NCI-H2171 treated with DMSO at 0.1 percent for 48 hours (cell line): ENCODE measurements around the gene CSRNP3.

Experiments
- DNase-seq: peaks from one replicate; lab custom pipeline; 2025; lab: John Stamatoyannopoulos, UW

CSRNP3 gene

DNA sequence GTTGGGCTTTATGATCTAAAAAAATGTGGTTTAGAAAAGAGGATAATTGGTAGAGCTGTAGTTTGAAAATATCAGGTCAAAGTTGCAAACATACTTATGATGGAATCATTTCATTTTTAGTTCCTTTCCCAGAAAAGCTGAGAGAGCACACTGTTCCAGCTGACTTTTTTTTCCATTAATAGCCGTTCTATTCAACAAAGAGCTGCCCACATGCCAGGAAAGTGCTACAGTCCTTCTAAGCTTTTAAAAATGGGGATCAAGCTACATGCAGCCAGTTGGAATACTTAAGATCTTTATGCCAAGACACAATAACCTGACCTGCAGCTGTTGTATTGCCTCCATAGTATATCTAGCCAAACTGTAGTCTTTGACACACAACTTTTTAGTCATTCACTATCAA is 213.0 kb downstream of the CSRNP3 start:
- DNase-seq = no peak

DNA sequence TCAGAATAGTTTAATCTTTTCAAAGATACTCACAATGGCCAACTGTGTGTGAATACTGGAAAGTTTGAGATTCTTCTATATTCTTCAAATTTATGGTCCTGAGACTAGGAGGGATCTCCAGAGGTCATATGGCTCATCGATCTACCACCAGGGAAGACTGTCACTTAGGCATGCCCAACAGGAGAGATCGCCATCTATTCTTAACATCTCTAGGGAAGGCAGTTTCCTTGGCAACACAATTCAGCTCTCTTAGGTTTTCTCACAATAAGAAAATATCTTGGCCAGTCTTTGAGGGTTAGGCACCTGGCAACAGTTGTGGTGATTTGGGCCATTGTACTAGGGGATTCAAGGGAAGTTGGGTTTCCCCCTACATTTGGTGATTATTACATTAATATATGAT is 217.3 kb downstream of the CSRNP3 start:
- DNase-seq = no peak

- no peak for DNase-seq
These were observed 218.0 kb downstream of the CSRNP3 start for GRCh38 chr2:165687426-165688002.

DNA sequence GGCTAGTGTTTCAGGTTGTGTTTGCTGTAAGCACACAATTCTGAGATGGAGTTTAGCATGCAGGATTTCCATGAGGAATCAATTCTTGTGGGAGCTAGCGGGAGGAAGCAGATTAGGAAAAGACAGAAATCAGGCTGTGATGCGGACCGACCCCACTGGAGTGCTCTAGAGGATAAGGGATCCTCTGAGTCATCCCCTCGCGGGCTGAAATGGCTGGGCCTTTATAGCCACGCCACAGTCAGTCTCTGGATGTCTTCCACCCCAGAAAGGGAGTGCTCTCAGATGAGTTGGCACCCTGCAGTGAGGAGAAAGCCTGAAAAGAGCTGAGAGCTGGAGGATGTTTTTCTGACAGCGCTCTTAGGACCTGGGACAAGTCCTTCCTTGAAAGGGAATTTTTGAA is 222.1 kb downstream of the CSRNP3 start:
- DNase-seq = peak; percentile 9

DNA sequence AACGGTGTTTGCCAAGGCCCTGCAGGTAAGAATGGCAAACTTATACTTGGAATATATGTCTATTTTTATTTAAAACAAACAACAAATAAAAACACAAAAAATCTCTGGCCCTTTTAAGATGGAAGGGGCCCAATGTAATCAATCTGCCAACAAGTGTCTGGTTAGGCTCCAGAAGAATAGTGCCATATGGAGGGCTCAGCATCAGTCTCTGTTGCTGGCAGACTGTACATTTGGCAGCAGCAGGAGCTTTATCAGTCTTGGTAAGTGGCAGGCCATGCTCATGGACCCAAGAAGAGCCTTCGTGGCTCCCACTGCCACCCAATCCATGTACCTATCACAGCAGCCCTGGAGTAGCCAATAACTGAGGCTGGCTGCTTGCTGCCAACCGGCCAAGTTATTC is 223.4 kb downstream of the CSRNP3 start:
- DNase-seq = peak; percentile 79

DNA sequence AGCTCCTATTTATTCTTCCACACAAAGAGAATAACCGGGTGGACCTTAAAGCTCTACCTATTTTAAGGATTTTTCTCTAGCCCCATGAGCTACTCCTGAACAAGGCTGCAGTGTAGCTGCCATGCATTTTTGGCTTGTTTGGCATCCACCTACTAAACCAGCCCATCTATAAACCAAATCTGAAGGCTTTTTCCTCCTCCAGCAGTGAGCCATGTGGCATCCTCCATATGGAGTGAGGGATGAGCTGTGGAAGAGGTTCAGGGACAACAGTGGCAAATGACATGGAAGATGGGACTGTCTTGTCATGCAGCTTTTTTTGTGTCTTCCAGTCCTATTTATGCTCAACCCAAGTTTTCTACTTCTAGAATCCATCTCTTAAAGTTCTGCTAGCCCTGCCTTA is 224.3 kb downstream of the CSRNP3 start:
- DNase-seq = no peak

DNA sequence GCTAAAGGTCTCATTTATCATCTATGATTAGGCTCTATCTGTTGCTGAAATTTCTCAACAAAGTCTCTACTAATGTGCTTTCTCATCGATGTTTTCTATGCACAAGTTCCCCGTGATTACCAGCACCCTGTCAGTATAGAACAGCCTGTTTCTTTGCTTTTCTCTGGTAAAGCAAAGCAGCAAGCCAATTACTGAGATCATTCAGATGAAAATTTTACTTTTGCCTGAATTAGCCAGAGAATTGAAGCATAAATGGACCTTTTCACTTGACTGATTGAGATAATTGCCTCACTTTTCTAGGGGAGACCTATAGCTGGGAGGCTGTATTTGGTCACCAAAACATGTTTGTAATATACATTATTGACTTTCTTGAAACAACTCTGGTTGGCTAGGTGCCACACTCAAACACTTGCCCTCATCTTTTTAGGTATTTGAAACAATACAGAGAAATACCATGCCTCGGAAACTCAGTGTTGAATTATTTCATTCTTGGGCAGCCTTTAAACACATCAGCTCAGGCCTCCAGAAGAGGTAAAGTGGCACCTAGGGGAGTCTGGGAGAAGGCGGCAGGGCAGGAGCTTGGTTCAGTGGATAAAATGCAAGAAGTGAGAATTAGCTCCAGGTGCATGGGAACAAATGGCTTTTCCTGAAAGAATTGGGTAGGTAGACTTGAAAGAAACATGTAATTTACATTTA is 228.4 kb downstream of the CSRNP3 start:
- peak; percentile 77 for DNase-seq

- peak; percentile 83 for DNase-seq
These were observed 229.0 kb downstream of the CSRNP3 start for GRCh38 chr2:165698444-165698884.

GRCh38 chr2:165699946-165700345 is 230.4 kb downstream of the CSRNP3 start:
- no peak for DNase-seq

GRCh38 chr2:165700531-165700930 is 231.0 kb downstream of the CSRNP3 start:
- DNase-seq = peak; percentile 14

DNA sequence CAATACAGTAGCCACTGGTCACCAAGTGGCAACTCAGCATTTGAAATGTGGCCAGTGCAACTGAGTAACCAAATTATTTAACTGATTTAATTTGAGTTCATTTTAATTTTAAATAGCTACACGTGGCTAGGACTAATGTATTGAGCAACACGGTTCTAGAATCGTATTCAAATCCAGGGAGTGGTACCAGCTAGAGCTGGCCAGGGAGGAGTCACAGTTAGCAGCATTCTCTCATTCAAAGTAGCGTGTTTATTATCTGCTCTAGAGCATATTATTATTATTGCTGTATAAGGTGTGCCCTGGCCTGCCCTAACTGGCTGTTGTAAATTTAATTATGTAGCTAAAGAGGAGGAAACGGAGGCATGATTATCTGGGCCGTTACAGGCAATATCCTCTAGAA is 231.6 kb downstream of the CSRNP3 start:
- DNase-seq = no peak

DNA sequence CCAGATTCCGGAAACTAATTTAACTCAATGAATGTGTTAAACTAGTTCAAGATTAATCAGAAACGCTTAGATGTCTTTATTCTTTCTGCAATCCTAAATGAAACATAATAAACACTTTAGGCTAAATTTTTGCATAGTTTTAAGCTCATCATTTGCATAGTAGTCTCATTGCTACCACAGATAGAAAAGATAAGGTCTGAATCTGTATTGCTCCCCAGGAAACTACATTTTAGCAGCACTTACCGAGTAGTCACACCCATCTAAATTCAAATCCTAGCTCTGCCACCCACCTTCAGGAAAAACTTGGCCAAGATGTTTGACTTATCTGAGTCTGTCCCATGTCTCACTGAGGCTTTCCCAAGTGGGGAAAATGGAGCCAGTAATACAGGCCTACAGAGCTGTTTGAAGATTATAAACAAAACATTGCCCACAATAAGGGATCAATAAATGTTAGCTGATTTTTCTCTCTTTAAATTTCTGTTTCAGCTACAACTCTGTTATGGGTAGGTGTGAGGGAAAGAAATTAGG is 237.5 kb downstream of the CSRNP3 start:
- DNase-seq = no peak

DNA sequence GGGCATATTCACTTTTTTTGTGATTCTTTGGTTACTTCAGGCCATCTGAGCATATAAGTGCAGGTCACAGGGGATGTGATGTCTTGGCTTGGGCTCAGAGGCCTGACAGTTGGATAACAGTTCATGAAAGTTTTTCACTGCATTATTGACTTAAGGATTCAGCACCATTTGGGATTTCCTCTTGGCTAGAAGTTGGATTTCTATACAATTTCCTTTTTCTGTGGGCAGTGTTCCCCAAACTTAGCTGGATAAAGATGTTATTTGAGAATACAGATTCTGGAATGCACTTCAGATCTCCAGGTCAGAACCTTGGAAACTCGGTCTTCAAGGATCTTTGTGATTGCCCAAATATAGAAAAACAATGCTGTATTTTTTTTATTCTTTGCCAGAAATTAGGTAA is 246.6 kb downstream of the CSRNP3 start:
- DNase-seq = no peak

DNA sequence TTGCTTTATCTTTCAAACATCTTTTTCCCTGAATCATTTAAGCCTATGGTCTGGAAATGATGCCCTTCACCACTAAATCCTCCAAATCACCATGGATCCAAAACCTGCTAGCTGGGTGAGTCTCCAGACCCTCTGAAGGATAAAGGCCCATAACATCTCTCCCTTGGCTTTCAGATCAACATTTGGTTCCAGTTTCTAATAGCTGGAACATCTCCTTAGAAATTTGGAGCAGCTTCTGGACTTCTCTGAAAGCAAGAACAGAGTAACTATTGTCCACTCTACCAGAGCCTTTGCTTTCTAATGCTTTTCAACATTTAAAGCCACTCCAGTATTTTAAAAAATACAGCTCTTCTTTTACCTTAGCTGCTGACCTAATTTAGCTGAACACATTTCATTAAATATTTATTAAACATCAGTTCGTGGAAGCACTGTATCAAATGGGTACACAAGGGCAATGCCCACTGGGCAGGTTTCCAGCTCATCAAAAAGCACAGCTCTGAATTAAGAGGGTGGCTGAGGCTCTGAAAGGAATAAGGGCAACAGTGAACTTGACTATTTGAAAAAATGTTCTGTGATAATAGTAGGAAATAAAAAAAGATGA is 249.2 kb downstream of the CSRNP3 start:
- DNase-seq = no peak

- no peak for DNase-seq
These were observed 251.0 kb downstream of the CSRNP3 start for GRCh38 chr2:165720511-165720910.

GRCh38 chr2:165725421-165725820 is 255.9 kb downstream of the CSRNP3 start:
- DNase-seq = no peak
